Endothelial cell of umbilical vein (primary cell): ENCODE measurements around the gene GPR173.

Experiments used
- CTCF ChIP-seq, 2 donors: IDR thresholded peaks; 1 replicate in 1 of 2; 2 replicates in 1 of 2; pipeline ENCODE4 v1.5.1; 2011; ENCODE audit warnings: low read length in 2 of 2, mild to moderate bottlenecking in 2 of 2, moderate library complexity in 2 of 2, control low read depth in 1 of 2, inconsistent platforms in 1 of 2, low read depth in 1 of 2; ENCODE audit not compliant: insufficient read depth in 1 of 2; ENCODE audit errors: extremely low read depth in 1 of 2
- MAX ChIP-seq: IDR thresholded peaks from 2 replicates; pipeline ENCODE4 v1.6.1; 2011; ENCODE audit not compliant: insufficient read depth, insufficient read length
- POLR2A ChIP-seq: IDR thresholded peaks from 2 replicates; pipeline ENCODE4 v1.6.1; 2012; ENCODE audit warnings: low read depth, mild to moderate bottlenecking, control low read depth, low read length
- POLR2AphosphoS5 ChIP-seq: IDR thresholded peaks from 2 replicates; pipeline ENCODE4 v1.6.1; 2012; ENCODE audit warnings: low read depth, mild to moderate bottlenecking, control low read depth, low read length, moderate library complexity; ENCODE audit not compliant: insufficient read depth

GRCh38 chrX:53128097-53128749 lies 79.6 kb downstream of the GPR173 start:
- TF ChIP-seq POLR2A: no peak
- TF ChIP-seq MAX: no peak
- no peak for TF ChIP-seq CTCF (IDR thresholded peaks at IDR 0.05; ENCODE audit: extremely low read depth in 1 of 2, insufficient read depth in 1 of 2, low read depth in 1 of 2, low read length in 2 of 2)
- TF ChIP-seq POLR2AphosphoS5: no peak
